Endodermal cell (in vitro differentiated cells): ENCODE data around the gene INHBE. TPM values are rescaled to one million over a fixed set of nuclear protein-coding genes. Genes with fewer than 3 reads are reported as not detected.

Experiments
- DNase-seq: peaks from one replicate; pipeline ENCODE4 v3.0.0-alpha.2; 2017
- H3K27ac ChIP-seq: 2 replicates; pipeline ENCODE4 v1.5.1; 2013; ENCODE audit warnings: mild to moderate bottlenecking, low read depth, low read length, moderate library complexity
- H3K27me3 ChIP-seq: 2 replicates; pipeline ENCODE4 v1.6.1; 2013; ENCODE audit warnings: mild to moderate bottlenecking, low read length, moderate library complexity; ENCODE audit not compliant: insufficient read depth, control insufficient read depth, poor library complexity, severe bottlenecking
- H3K36me3 ChIP-seq: 2 replicates; pipeline ENCODE4 v1.7.0; 2013; ENCODE audit warnings: mild to moderate bottlenecking, low read length, moderate library complexity; ENCODE audit not compliant: control insufficient read depth, insufficient read depth
- H3K4me1 ChIP-seq: one replicate; pipeline ENCODE4 v1.7.0; 2013; ENCODE audit warnings: low read length; ENCODE audit not compliant: control insufficient read depth, insufficient read depth
- H3K4me3 ChIP-seq: 2 replicates; pipeline ENCODE4 v1.5.1; 2013; ENCODE audit warnings: mild to moderate bottlenecking, low read length, moderate library complexity
- H3K9ac ChIP-seq: 2 replicates; pipeline ENCODE4 v1.6.1; 2013; ENCODE audit warnings: mild to moderate bottlenecking, low read length, moderate library complexity; ENCODE audit not compliant: poor library complexity, severe bottlenecking; ENCODE audit errors: extremely low read depth
- H3K9me3 ChIP-seq: 2 replicates; pipeline ENCODE4 v1.6.1; 2013; ENCODE audit warnings: mild to moderate bottlenecking, low read length, moderate library complexity; ENCODE audit not compliant: control insufficient read depth
- H3K27ac Mint-ChIP-seq: 2 replicates; pipeline ENCODE4 v1.8.0; 2020; ENCODE audit warnings: mixed read lengths
- H3K27me3 Mint-ChIP-seq: 2 replicates; pipeline ENCODE4 v1.8.0; 2021; ENCODE audit warnings: mild to moderate bottlenecking, mixed read lengths; ENCODE audit not compliant: insufficient read depth
- H3K36me3 Mint-ChIP-seq: 2 replicates; pipeline ENCODE4 v1.8.0; 2020; ENCODE audit warnings: low read depth, mixed read lengths
- H3K4me1 Mint-ChIP-seq: 2 replicates; pipeline ENCODE4 v1.8.0; 2020; ENCODE audit warnings: mixed read lengths
- H3K4me3 Mint-ChIP-seq: 2 replicates; pipeline ENCODE4 v1.8.0; 2020; ENCODE audit warnings: mild to moderate bottlenecking, moderate library complexity, mixed read lengths
- H3K9me3 Mint-ChIP-seq: 2 replicates; pipeline ENCODE4 v1.8.0; 2020; ENCODE audit warnings: mild to moderate bottlenecking, mixed read lengths
- CTCF ChIP-seq: fragments of 200-600 bp; sonication (generic); conservative IDR thresholded peaks from 2 replicates; pipeline ENCODE4 v1.5.0; 2021; ENCODE audit warnings: antibody characterized with exemption, mild to moderate bottlenecking
- WGBS, 2 experiments: methylation state at CpG; one replicate each; pipeline versions ENCODE4 v1.1.5 to v1.1.7; 2013; ENCODE audit warnings: missing lambda C conversion rate in 2 of 2, mixed read lengths in 1 of 2; ENCODE audit not compliant: insufficient coverage in 1 of 2, insufficient read length in 1 of 2; 5-methylcytosine and 5-hydroxymethylcytosine counted together
- total RNA-seq, 2 donors: library from RNA; stranded (reverse); fragmentation: NEBNext Ultra II Directional in 1 of 2; extraction: Animal tissue kit (Norgen Biotek cat#: 25700) in 1 of 2; gene quantifications; 2 replicates in 1 of 2; 3 replicates in 1 of 2; pipeline ENCODE4 v1.2.1, GENCODE V29; 2021

INHBE gene
- total RNA-seq, 2 donors from 2014 or later: 0.24 to 0.29 TPM

- peaks cover 60% of the 10 kb centered on the region for H3K27me3 ChIP-seq
- H3K9me3 Mint-ChIP-seq: no peaks in the 10 kb centered on the region
- no peak overlapping the region for H3K27ac ChIP-seq
- 73 to 76% methylated on average over 7 of the region's 7 CpGs for WGBS, 2 experiments
- no peaks in the 10 kb centered on the region for H3K36me3 Mint-ChIP-seq
- no peak for TF ChIP-seq CTCF
- no peaks in the 10 kb centered on the region for H3K9me3 ChIP-seq
- H3K4me3 Mint-ChIP-seq: peak overlapping the region; percentile 51
- DNase-seq: no peak
- H3K9ac ChIP-seq: no peak overlapping the region
- H3K27ac Mint-ChIP-seq: no peak overlapping the region
- H3K4me1 ChIP-seq: no peaks in the 10 kb centered on the region
- peaks cover 24% of the 10 kb centered on the region for H3K4me1 Mint-ChIP-seq
- peaks cover 71% of the 10 kb centered on the region for H3K27me3 Mint-ChIP-seq
- H3K4me3 ChIP-seq: peak overlapping the region; percentile 69
- H3K36me3 ChIP-seq: no peaks in the 10 kb centered on the region
Observed at GRCh38 chr12:57474862-57475261, 19.8 kb downstream of the INHBE start.

- TF ChIP-seq CTCF: no peak
- no peaks in the 10 kb centered on the region for H3K36me3 Mint-ChIP-seq
Observed at GRCh38 chr12:57475271-57476161, 20.4 kb downstream of the INHBE start.

GRCh38 chr12:57476162-57476992, 21.3 kb downstream of the INHBE start:
- Histone ChIP-seq H3K27ac (no peak overlapping the region), H3K36me3 (no peaks in the 10 kb centered on the region), H3K9ac (no peak overlapping the region), H3K4me3 (peak overlapping the region; percentile 69), H3K27me3 (peaks cover 60% of the 10 kb centered on the region), H3K4me1 (no peaks in the 10 kb centered on the region), H3K9me3 (no peaks in the 10 kb centered on the region)
- Mint-ChIP-seq H3K27me3 (peaks cover 74% of the 10 kb centered on the region), H3K36me3 (no peaks in the 10 kb centered on the region), H3K4me3 (peak overlapping the region; percentile 51), H3K9me3 (no peaks in the 10 kb centered on the region), H3K4me1 (peaks cover 24% of the 10 kb centered on the region), H3K27ac (no peak overlapping the region)
- peak; percentile 70 for TF ChIP-seq CTCF
- peak; percentile 85 for DNase-seq
- WGBS, 2 experiments: 55 to 80% methylated on average over 5 to 29 of the region's 29 CpGs

More at GRCh38 chr12:57475271-57476161, 20.4 kb downstream of the INHBE start:
- Mint-ChIP-seq H3K27ac (no peak overlapping the region), H3K4me3 (peak overlapping the region; percentile 51), H3K4me1 (peaks cover 24% of the 10 kb centered on the region), H3K9me3 (no peaks in the 10 kb centered on the region), H3K27me3 (peaks cover 74% of the 10 kb centered on the region)
- Histone ChIP-seq H3K27ac (no peak overlapping the region), H3K4me1 (no peaks in the 10 kb centered on the region), H3K9me3 (no peaks in the 10 kb centered on the region), H3K4me3 (peak overlapping the region; percentile 69), H3K36me3 (no peaks in the 10 kb centered on the region), H3K9ac (no peak overlapping the region), H3K27me3 (peaks cover 60% of the 10 kb centered on the region)
- DNase-seq: peak; percentile 87
- WGBS, 2 experiments: 0 to 6% methylated on average over 2 to 84 of the region's 84 CpGs
